Head of caudate nucleus (tissue), 42 donors: Measurements from ENCODE around the gene XCL1.
A peak's percentile ranks its signal among the peaks of the same experiment; 100 is the strongest.

Experiments
- DNase-seq, 42 donors: peaks; one replicate each; pipeline versions ENCODE4 v3.0.0 to v3.0.0-alpha.2; 2020 to 2021; ENCODE audit warnings: mixed read lengths in 7 of 42
- intact Hi-C: fragments of 100-400 bp; cut with DNase I; formaldehyde crosslinking; loops from one replicate; pipeline ENCODE4 v1.15.0; 2022

Gene XCL1

DNA sequence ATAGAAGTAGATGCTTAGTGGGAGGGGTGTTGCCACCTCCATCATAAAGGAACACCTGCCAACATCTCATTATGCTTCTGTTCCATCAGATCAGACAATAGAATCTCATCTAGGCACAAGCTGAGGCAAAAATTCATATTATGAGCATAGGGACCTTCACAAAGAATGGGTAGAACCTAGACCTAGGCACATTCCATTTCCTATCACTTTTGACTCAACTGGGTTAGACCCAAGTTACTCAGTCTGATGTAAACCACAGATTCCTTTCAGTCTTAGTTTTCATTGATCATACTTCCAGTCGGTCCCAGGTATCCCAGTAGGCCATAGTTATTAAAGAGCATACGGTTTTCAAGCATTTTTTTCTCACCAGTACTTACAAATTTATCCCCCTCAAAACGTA lies 21.7 kb downstream of the XCL1 start:
- intact Hi-C loops, result no loop called here
- no peak for DNase-seq

DNA sequence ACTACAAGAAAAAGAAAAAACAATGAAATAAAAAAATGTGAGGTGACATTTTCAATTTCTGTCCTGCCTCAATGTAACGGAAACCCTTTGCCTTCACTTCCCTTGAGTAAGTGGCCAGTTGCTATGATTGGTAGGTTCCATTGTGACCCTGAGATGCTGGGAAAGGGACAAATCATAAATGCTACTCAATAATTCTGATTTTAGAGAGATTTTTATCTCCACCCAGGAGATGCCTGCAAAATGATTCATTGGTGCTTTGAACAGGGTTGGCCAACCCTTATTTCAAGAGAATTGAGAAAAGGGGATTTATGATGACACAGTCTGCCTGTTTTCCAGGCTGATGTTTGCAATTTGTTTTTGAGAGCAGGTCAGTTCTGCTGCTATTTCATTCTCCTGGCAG lies 22.5 kb downstream of the XCL1 start:
- intact Hi-C loops, result no loop called here
- DNase-seq, result no peak

DNA sequence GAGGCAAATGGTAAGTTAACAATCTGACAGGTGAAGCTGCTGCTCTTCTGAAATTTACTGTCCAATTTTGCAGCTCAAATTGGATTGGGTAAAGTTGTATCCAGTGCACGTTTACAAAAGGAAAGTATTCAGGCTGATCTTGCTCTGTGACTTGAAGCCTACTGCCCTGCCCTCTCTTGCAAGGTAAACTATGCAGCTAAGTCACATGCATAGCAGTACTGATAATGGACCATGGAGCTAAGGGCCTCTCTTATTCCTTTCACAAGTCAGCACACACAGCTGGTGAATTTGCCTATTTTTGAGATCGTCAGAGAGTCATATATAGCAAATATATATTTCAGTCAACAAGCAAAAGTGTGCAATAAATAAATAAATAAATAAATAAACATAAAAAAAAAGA lies 23.2 kb downstream of the XCL1 start:
- intact Hi-C loops, result loop anchor here (5.0 kb wide), 1 partner anchor 748 kb away; no protein-coding TSS in a partner anchor
- no peak for DNase-seq

DNA sequence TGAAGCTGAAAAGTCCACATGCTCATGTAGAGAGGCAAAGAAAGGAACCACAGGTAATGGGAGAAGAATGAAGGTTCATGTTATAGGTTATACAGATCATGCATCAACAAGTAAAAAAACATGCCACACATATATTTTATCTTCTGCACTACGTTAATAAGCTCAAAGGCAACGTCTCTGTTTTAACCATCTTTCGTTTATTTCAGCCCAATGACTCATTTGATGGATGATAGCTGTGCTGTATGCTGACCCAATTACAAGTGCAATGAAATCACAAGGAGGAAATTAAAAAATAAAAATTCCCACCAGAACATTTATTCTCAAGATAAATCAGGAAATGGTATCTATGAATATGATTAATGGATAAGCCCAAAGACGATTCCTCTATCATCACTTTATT lies 24.6 kb downstream of the XCL1 start:
- intact Hi-C loops, result loop anchor here (5.0 kb wide), 1 partner anchor 746 kb away; no protein-coding TSS in a partner anchor
- no peak for DNase-seq

DNA sequence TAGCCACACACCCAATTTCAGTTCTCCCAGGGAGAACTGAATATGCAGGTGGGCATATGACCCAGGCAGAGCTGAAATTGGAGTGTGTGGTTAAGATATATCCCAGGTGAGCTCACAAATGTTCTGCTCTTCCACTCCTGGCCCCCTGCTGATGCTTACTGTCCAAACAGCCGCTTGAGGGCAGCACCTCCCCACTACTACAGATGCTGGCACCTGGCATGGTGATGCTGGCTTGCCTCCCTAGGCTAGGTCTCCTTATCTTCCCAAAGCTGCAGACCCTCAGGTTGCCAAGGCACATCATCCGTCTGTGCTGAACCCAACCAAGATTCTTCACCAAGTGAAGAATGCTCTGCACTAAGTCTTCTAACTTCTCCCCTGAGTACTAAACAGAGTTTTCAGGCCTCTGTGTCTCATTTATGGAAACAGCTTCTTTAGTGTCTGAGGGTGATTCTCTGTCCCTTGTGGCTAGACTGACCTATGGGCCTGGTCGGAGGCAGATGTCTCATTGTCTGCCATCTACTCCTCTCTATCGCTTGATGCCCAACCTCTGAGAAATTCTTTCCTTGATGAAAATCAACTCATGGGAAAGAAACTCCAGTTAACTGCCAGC lies 27.2 kb downstream of the XCL1 start:
- intact Hi-C loops, result loop anchor here (5.0 kb wide), 1 partner anchor 744 kb away; no protein-coding TSS in a partner anchor
- DNase-seq, result peak; percentile 74 to 94 (median 86)

DNA sequence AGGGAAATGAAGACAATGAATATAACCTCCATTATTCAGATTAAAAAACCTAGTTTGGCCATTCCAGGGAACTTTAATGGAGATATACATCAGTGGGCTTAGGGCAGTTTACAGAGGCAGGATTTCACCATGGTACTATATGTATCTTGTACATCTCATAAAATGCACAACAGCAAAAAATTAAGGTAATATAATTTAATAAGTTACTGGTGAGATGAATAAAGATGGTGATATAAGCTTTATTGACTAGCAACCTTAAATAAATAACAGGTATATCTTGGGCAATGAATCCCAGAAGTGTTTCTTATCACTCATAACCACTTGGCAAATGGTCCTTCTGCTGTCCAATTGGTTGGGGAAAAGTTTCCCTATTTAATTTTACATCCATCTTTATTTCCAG lies 29.0 kb downstream of the XCL1 start:
- intact Hi-C loops, result no loop called here
- DNase-seq, result no peak

DNA sequence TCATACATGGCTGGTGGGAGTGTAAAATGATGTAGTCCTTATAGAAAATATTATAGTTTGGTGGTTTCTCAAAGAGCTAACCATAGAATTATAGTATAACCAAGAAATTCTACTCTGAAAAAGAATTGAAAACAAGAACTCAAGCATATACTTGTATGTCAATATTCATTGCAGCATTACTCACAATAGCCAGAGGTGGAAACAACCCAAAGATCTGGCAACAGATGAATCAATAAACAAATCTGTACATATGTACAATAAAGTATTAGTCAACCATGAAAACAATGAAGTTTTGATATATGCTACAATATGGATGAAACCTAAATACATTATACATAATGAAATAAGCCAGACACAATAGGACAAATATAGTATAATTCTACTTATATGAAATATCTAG lies 29.7 kb downstream of the XCL1 start:
- intact Hi-C loops, result no loop called here
- DNase-seq, result no peak

DNA sequence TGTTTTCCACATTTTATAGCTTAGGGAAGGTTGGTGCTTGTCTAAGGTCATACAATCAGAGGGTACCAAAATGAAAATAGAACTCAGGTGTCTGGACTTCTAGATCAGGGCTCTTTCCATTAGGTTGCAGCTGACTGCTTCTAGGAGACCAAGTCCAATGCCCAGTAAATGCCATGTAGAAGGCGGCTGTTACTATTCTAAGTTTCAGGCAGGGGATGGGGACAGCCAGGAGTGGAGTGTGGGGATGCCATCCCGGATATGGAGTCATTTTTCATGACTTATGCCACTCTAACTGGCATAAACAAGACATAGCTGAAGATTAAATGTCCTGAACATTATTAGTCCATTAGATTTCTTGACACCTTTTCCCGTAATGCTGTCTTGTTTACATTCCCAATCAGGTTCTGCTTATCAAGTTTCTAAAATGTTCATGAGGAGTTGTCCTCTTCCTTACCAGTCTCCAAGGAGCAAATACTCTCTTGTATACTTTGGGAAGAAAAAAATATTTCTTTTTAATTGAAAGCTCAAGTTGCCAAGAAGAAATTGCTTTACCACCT lies 31.5 kb downstream of the XCL1 start:
- no peak for DNase-seq
- intact Hi-C loops, result no loop called here

DNA sequence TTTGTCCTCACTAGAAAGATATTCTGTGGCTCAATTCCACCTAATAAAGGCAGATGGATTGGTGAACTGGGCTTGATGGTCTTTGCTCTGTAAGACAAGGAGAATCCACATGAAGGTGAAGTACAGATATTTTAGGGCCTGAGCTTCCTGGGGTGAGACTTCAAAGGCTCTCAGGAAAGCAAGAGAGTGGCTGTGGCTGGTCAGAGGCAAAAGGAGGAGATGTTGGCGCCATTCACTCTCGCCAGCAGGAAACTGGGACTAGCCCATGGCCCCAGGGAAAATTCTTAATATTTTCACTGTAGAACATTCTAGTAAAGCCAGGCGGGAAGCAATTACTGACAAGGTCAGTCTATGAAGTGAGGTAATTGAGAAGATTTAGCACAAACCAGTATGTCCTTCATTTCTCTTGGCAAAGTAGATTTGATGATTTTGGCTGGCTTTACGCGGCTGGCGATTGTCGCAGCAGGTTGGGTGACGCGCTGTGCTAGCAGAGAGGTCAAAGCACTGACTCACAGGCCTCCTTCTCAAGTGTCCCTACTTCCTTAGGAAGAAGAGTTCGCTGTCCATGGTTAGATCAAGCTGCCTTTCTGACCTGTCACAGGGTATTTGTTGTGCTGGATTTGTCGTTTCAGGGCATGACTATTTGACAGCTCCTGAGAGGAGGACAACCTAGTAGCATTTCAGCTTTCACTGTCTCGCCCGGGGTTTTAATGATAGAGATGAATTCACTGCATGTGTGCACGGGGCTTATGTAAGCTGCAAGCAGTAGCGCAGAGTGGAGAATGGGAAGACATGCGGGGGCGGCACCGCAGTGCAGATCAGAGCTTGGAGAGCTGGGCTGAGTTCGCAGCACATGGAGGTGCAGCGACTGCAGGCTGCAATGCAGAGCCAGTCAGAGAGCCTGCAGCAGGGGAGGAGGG lies 32.7 kb downstream of the XCL1 start:
- intact Hi-C loops, result no loop called here
- peak; percentile 53 to 93 (median 80) for DNase-seq

DNA sequence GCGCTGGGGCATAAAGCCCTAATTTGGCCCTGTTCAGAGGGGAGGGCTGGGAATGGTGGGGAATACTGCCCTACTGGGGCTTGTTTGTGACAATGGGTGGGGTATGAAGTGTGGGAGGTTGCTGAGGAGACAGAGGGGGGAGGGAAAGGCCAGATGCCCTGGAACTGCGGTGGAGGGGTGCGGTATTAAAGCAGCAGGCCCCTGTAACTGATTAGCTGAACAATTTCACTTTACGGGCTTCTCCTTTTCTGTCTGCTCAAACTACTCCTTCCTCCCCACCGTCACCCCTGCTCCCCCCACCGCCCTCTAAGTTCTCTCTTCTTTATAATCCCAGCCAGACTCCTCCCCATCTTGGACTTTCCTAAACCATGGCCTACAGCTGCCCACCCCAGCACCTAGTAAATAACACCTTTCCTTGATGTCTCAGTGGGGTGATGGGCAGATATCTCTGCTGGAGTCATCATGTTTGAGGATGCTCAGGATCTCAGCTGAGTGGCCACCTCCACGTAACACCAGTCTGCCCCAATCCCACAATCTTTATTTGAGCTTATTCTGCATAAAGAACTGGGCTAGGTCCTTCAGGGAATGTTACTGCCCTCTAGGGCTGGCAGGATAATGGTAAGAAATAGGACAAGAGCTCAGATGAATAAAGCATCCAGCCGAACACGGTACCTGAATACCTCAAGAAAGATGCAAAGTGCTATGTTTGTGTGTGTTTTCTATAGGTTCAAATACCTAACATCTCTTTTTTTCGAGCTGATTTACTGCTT lies 33.5 kb downstream of the XCL1 start:
- DNase-seq, result no peak
- intact Hi-C loops, result no loop called here

DNA sequence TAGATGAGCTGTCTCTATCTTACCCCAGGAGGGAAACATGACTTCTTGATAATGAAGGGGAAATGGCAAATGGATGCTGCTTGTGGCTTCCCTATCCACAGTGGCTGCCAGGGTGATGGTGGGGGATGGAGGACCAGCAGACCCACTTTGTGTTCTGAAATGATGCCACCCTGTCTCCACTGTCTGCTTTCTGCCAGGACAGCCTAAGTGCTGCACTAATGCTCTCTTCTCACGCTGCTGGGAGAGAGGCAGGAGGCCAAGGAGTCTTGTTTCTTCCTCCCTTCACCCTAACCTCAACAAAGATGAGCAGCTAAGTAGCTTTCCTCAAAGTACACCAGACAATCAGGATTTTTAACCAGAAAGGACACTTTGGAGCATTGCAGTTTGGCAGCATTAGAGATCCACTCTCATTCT lies 36.6 kb downstream of the XCL1 start:
- DNase-seq, result no peak
- intact Hi-C loops, result no loop called here

DNA sequence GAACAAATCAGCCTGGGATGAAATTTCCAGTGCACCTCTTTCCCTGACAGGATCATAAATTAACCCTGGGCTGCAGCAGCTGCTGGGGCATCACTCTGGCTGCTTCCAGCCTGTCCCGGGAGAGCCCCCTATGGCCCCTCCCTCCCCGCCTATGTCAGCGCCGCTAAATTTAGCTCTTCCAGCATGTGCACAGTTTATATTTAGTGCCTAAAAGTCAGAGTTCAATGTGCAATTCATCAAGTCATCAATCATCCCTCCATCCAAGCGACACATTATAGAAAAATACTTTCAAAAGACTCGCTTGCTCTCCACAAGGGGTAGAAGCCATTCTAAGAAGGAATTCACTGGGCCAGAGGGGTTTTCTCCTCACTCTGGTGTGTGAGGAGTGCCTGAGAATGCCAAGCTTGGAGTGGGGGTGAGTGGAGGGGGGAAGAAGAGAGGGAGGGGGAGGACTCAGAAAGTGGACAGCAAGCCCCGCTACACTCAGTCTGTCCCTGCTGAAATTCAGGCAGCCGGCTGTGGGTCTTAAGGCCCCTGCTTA lies 37.4 kb downstream of the XCL1 start:
- DNase-seq, result peak in 8 of 42 donors; percentile 11 to 59 (median 30)
- intact Hi-C loops, result no loop called here

DNA sequence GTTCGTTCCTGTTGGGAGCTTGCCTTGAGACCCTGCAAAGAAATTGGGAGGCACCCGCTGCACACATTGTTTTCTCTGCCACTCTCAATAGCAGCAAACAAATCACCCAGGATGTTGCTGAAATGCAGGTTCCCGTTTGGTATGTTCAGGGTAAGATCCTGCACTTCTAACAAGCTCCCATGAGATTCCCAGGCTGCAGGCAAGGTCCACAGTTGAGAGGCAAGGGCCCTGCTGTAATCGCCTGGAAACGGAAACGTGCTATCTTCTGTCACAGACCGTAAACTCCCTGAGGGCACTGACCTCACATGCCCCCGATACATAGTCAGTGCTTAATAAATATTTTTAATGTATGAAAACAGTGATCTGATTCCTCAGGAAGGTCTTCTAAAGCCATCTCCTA lies 37.8 kb downstream of the XCL1 start:
- DNase-seq, result no peak
- intact Hi-C loops, result no loop called here

DNA sequence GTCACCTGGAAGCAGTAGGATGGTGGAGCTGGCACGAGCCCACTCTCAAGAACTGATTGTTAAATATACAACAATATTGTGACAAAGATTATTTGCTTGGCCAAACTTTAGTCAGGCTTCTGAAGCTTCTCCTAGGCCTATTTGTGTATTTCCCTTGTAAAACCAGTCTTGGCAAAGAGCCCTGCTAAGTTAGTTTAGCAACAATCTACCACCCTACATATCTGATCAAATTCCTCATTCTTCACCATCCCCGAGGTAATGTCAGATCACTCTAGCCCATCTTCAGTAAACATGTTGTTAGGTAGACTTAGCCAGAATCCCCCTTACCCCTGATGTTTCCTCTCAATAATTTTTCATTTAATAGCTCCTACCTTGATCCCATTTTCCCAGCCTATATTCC lies 39.6 kb downstream of the XCL1 start:
- intact Hi-C loops, result no loop called here
- no peak for DNase-seq

DNA sequence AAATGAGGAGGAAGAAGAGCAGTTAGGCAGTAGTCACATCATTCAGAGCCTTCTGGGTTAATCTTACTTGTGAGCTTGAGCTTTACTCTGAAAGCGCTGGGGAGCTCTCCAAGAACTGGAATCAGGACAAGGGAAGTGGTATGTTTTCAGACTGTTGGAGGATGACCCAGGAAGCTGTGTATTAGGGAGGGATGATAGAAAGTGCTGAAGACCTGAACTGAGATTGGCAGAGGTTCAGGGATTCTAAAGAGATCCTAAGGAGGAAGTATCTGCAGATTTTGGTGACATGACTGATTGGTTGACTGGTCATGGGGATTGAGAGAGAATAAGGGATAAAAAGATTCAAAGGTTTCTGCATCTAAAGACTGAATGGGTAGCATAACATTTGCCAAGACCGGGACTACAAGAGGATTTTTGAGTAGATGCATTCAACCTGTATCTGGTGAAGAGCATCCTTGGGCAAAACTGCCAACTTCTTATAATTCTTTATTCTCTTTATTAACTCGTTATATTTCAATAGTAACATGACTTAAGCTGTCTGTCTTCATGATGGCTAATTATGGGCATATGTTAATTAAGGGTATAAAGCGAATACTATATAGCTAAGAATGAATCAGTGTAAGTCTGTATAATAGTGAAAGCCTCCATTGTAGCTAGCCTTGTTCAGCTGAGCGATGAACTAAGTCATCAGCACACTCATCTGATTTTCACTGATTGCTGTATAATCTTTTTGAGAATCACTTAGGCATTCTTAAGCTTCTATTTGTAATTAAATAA lies 41.8 kb downstream of the XCL1 start:
- intact Hi-C loops, result no loop called here
- DNase-seq, result peak in 1 of 42 donors; percentile 41

DNA sequence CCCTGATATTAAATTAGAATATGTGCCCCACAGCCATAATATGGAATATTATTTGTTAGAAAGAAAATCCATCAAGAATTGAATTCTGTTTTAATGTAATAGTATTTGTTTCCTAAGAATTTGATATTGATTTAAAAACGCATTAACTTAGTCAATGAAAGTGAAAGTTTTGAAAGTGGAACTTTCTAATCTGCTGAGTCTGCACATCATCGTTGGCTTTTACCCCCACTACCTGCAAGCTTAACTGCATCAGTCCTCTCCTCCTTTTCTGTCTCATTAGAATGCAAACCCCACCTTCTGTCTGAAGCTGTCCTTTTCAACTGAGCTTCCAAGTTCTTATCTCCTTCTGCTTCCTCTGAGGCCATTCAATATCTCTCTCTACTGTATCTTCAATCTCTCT lies 42.5 kb downstream of the XCL1 start:
- DNase-seq, result no peak
- intact Hi-C loops, result no loop called here

DNA sequence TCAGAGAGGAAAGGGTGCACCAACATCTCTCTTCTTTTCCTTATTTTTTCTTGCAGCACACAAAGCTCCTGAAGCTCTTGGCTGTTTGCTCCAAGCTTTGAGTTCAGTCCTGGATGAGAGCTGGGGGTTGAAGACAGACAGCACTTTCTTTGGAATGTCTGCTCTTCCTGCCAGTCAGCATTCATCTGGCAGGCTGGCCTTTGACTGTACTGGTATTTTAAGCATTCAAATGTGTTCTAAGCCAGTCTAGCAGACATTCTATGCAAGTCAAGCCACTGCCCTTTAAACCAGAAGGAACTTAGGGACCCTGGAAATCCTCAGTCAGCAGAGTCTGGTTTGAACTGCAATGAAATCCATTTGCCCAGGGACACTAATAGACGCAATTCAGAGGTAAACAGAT lies 45.0 kb downstream of the XCL1 start:
- no peak for DNase-seq

DNA sequence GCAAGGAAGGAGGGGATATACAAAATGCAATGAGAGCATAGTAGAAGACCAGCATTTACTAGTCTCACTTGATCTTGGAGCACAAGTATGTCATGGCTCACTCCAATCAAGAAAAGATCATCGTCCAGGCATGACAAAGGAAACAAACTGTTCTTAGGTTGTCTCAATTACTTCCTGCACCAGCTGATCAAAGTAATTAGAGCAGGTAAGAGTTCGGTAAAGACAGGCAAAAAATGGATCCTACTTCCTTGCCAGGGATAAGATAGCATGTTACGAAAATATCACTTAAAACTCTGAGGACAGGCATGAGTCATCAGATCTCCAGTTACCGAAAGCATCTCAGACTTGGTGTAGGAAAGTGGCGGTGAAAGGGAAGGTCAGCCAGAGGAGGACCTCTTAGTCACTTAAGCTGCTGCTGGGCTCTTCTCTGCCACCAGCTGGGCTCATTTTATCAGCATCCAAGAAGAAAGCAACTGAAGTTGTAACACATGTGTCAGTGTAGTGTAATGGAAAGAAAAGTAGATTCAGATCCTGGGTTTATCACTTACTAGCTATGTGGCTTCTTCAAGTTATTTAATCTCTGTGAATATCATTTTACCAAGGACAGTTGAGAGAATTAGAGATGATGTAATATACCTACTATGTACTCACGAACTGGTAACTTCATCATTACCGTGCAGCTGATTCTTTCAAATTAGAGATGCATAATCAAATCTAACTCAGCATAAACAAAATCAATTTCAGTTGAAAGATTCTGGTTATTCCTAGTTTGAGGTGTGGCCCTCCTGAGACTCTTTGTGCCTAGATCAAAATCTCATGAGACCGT lies 46.8 kb downstream of the XCL1 start:
- intact Hi-C loops, result no loop called here
- no peak for DNase-seq

More for the DNA sequence above, 45.0 kb downstream of the XCL1 start:
- intact Hi-C loops, result no loop called here
